Esophagus squamous epithelium (tissue), 5 donors: ENCODE measurements around the gene PLCB3. TPM values are rescaled to one million over a fixed set of nuclear protein-coding genes. Genes with fewer than 3 reads are reported as not detected.
"Not testable (repeated sequence)": the region's sequence is repeated elsewhere in the genome, so short reads cannot be mapped to it uniquely, and the experiment has no call there.

Experiments
- DNase-seq: peaks from one replicate; lab custom pipeline; 2025; lab: John Stamatoyannopoulos, UW
- H3K27ac ChIP-seq, 4 donors: fragments of 200-600 bp; sonication (generic); one replicate each; pipeline ENCODE4 v1.5.1; 2016 to 2019; ENCODE audit warnings: mild to moderate bottlenecking in 1 of 4
- H3K27me3 ChIP-seq, 4 donors: fragments of 200-600 bp; sonication (generic); 1 replicate in 3 of 4; 2 replicates in 1 of 4; pipeline versions ENCODE4 v1.5.1 to v1.6.0; 2017 to 2021; ENCODE audit warnings: antibody characterized with exemption in 1 of 4
- H3K36me3 ChIP-seq, 3 donors: fragments of 200-600 bp; sonication (generic); one replicate each; pipeline ENCODE4 v1.5.1; 2016 to 2019
- H3K4me1 ChIP-seq, 3 donors: fragments of 200-600 bp; sonication (generic); one replicate each; pipeline ENCODE4 v1.5.1; 2017 to 2019
- H3K4me3 ChIP-seq, 4 donors: fragments of 200-600 bp; sonication (generic); 1 replicate in 3 of 4; 2 replicates in 1 of 4; pipeline ENCODE4 v1.5.1; 2016 to 2019; ENCODE audit warnings: mild to moderate bottlenecking in 2 of 4, moderate library complexity in 1 of 4
- H3K9me3 ChIP-seq, 3 donors: fragments of 200-600 bp; sonication (generic); one replicate each; pipeline ENCODE4 v1.5.1; 2016 to 2019
- CTCF ChIP-seq, 6 experiments: fragments of 450-650 bp in 4 of 6; fragments of 200-600 bp in 2 of 6; sonication (generic) in 2 of 6; IDR thresholded peaks; one replicate each; pipeline ENCODE4 v1.5.1; 2016 to 2019; ENCODE audit warnings: antibody characterized with exemption in 6 of 6, mild to moderate bottlenecking in 4 of 6, moderate library complexity in 4 of 6
- POLR2A ChIP-seq, 4 donors: fragments of 450-650 bp; IDR thresholded peaks; one replicate each; pipeline ENCODE4 v1.6.1; 2017; ENCODE audit warnings: antibody characterized with exemption in 4 of 4, mild to moderate bottlenecking in 4 of 4, moderate library complexity in 3 of 4
- WGBS, 2 donors: methylation state at CpG; one replicate each; pipeline ENCODE4 v1.1.5; 2018; 5-methylcytosine and 5-hydroxymethylcytosine counted together
- intact Hi-C: fragments of 100-400 bp; cut with DNase I; formaldehyde crosslinking; loops from one replicate; pipeline ENCODE4 v1.15.0; 2022
- total RNA-seq, 4 donors: library from RNA; depleted of rRNA; stranded (reverse); fragments of >200 nt; gene quantifications; one replicate each; pipeline ENCODE4 v1.1.0, GENCODE V29; 2016
- donor health status: DM: yes; HTN: yes; CAD: no.

Gene PLCB3
- total RNA-seq, 4 donors from 2014 or later, result 29.8 to 54.5 (median 42.4) TPM

DNA sequence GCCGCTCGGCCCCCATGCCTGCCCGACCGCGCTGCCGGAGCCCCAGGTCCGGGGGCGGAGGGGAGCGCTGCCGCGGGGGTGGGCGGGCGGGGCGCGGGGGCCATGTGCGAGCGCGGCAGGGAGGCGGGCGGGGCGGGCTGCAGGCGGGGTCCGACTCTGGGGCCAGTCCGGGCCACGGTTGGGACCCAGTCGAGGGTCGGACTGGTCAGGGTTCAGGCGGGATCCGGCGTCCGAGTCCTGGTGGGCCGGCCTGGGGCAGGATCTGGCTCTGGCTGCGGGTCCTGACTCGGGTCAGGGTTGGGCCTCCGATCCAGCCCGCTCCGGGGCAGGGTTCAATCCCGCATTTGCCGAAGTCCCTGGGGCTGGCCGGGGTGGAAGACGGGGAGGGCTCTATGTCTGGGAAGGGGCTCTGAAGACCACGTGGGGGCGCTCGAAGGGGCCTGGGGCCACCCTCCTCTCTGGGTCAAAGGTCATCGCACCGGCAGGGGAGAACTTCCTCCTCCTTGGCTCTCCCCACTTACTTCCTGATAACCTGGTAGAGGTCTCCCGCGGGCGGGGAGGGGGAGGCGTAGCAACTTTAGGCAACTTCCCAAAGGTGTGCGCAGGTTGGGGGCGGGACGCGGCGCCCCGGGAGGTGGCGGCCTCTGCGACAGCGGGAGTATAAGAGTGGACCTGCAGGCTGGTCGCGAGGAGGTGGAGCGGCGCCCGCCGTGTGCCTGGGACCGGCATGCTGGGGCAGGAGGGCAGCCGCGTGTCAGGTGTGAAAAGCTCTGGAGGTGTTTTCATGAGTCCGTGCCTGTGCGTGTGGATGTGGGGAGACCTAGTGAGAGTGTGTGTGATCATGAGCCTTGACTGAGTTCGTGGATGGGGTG is 54.6 kb downstream of the PLCB3 start:
- peaks cover 25 to 64% (median 28%) of the 10 kb centered on the region in 3 donors for H3K4me1 ChIP-seq
- peak; percentile 52 for DNase-seq
- WGBS, 2 donors, result 0 to 7% methylated on average over 6 to 16 of the region's 71 CpGs
- intact Hi-C loops, result no loop called here
- H3K36me3 ChIP-seq, result peaks cover 0 to 24% (median 0%) of the 10 kb centered on the region in 3 donors
- H3K4me3 ChIP-seq, result peak overlapping the region; percentile 71 to 86 (median 74)
- peak in 1 of 4 donors; percentile 49 for TF ChIP-seq POLR2A (IDR thresholded peaks at IDR 0.05)
- peak in 1 of 6 experiments; percentile 18 for TF ChIP-seq CTCF (IDR thresholded peaks at IDR 0.05)
- no peaks in the 10 kb centered on the region for H3K9me3 ChIP-seq
- H3K27ac ChIP-seq, result peak overlapping the region; percentile 92 to 97 (median 94)
- peaks cover 0 to 21% (median 0%) of the 10 kb centered on the region in 4 donors for H3K27me3 ChIP-seq

DNA sequence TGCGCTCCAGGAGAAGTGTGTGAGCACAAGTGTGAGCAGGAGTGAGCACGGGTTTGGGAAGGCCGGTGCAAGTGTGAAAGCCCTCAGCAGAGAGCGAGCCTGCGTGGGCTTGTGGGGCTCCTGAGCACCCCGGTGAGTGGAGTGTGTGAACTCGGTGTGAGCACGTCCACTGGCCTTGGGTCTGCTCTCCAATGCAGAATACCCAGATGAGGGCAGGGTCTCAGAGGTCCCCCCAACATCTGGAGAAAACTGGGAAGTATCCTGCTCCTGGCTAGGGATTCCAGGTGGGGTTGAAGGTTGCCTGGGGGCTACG is 55.2 kb downstream of the PLCB3 start:
- peaks cover 0 to 24% (median 0%) of the 10 kb centered on the region in 3 donors for H3K36me3 ChIP-seq
- intact Hi-C loops, result no loop called here
- H3K27me3 ChIP-seq, result peaks cover 0 to 15% (median 0%) of the 10 kb centered on the region in 4 donors
- TF ChIP-seq CTCF (IDR thresholded peaks at IDR 0.05), result no peak
- TF ChIP-seq POLR2A (IDR thresholded peaks at IDR 0.05), result no peak
- no peaks in the 10 kb centered on the region for H3K9me3 ChIP-seq
- peak overlapping the region; percentile 92 to 97 (median 94) for H3K27ac ChIP-seq
- no peak for DNase-seq
- H3K4me1 ChIP-seq, result peaks cover 30 to 64% (median 30%) of the 10 kb centered on the region in 3 donors
- H3K4me3 ChIP-seq, result peak overlapping the region; percentile 71 to 86 (median 74)
- WGBS, 2 donors, result 10 to 14% methylated on average over 7 to 8 of the region's 9 CpGs

DNA sequence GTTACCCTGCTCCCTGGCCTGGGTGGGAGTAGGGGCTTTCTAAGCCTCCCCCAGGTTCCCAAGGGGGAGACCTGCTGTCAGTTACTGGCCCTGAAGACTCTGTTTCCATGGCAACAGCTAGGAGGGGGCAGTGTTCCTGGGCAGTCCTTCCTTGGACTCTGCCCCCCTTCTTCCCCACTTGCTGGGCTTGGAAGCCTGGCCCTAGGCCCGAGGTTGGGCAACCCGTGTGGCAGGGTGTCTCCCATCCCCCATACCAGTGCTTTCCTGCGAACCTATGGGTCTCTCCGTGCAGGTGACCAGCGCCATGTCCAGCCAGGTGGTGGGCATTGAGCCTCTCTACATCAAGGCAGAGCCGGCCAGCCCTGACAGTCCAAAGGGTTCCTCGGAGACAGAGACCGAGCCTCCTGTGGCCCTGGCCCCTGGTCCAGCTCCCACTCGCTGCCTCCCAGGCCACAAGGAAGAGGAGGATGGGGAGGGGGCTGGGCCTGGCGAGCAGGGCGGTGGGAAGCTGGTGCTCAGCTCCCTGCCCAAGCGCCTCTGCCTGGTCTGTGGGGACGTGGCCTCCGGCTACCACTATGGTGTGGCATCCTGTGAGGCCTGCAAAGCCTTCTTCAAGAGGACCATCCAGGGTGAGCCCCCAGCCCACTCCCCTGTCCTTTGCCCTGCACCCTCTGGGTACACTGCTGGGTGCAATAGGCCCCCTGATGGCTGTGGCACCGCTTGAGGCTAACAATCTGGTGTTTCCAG is 55.7 kb downstream of the PLCB3 start:
- Histone ChIP-seq H3K27me3 (peaks cover 0 to 10% (median 0%) of the 10 kb centered on the region in 4 donors), H3K27ac (peak overlapping the region; percentile 92 to 97 (median 94)), H3K9me3 (no peaks in the 10 kb centered on the region), H3K4me3 (peak overlapping the region; percentile 71 to 86 (median 74)), H3K4me1 (peaks cover 30 to 66% (median 32%) of the 10 kb centered on the region in 3 donors), H3K36me3 (peaks cover 0 to 24% (median 0%) of the 10 kb centered on the region in 3 donors)
- WGBS, 2 donors, result 52 to 83% methylated on average over 1 to 7 of the region's 15 CpGs
- TF ChIP-seq POLR2A (IDR thresholded peaks at IDR 0.05) (no peak), CTCF (IDR thresholded peaks at IDR 0.05) (no peak)
- DNase-seq, result no peak
- intact Hi-C loops, result no loop called here

DNA sequence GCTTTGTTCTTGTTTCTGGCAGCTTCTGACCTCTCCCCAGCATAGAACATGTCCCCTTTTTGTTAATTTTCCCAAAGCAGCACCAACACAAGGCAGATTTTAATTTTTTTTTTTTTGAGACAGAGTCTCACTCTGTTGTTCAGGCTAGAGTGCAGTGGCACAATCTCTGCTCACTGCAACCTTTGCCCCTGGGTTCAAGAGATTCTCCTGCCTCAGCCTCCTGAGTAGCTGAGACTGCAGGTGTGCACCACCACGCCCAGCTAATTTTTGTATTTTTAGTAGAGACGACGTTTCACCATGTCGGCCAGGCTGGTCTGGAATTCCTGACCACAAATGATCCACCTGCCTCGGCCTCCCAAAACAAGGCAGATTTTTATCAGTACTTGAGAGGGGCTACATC is 56.5 kb downstream of the PLCB3 start:
- H3K4me3 ChIP-seq, H3K27me3 ChIP-seq, DNase-seq, H3K9me3 ChIP-seq, intact Hi-C loops: not testable (repeated sequence)
- Histone ChIP-seq H3K36me3 (peaks cover 0 to 24% (median 0%) of the 10 kb centered on the region in 3 donors), H3K27ac (peak overlapping the region in 1 of 4 donors; percentile 95), H3K4me1 (peaks cover 32 to 73% (median 39%) of the 10 kb centered on the region in 3 donors)
- 76 to 90% methylated on average over 4 of the region's 5 CpGs for WGBS, 2 donors

- no peaks in the 10 kb centered on the region for H3K9me3 ChIP-seq
- H3K36me3 ChIP-seq, result peaks cover 7 to 44% (median 26%) of the 10 kb centered on the region in 3 donors
- intact Hi-C loops, result no loop called here
- H3K4me3 ChIP-seq, result no peak overlapping the region
- 49 to 68% methylated on average over 10 of the region's 10 CpGs for WGBS, 2 donors
- TF ChIP-seq POLR2A (IDR thresholded peaks at IDR 0.05) (no peak), CTCF (IDR thresholded peaks at IDR 0.05) (no peak)
- H3K4me1 ChIP-seq, result peaks cover 31 to 79% (median 45%) of the 10 kb centered on the region in 3 donors
- no peaks in the 10 kb centered on the region for H3K27me3 ChIP-seq
- H3K27ac ChIP-seq, result peak overlapping the region; percentile 48 to 83 (median 74)
- no peak for DNase-seq
Observed at GRCh38 chr11:64312947-64313346, 61.6 kb downstream of the PLCB3 start.
